Measurements from ENCODE around the gene CELF5. TPM values are rescaled to one million over a fixed set of nuclear protein-coding genes. Genes with fewer than 3 reads are reported as not detected.

Gene CELF5
- total and polyA plus RNA-seq, 10 of the 15 experiments (the other 5 are each of a cell fraction or from before 2014, with no cell fraction given), result 0.01 to 0.04 TPM; not detected in 8

DNA sequence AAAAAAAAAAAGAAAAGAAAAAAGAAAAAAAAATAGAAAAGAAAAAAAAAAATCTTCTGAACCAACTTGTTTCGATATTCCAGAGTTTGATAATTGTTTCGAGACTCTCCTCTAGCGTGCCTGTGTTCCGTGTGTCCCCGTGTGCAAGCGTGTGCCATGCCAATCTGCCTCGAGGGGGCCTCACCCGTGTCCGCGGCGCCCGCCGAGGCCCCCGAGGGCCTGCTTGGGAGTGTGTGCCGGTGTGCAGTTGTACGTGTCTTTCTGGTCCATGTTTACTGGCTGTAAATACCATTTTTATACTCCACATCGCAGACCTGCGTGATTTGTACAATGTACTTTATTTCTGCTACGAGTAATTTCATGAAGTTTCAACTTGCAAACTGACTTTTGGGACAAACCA lies 72.0 kb downstream of the CELF5 start:
- Histone ChIP-seq H3K4me2 (ENCODE audit: control insufficient read depth, insufficient read depth) (no peak overlapping the region), H3K27ac (ENCODE audit: control insufficient read depth, insufficient read depth) (no peak overlapping the region), H3K4me3 (no peak overlapping the region), H2AFZ (ENCODE audit: control insufficient read depth, low read depth, low read length) (no peak overlapping the region), H3K36me3 (ENCODE audit: control insufficient read depth in 2 of 2, insufficient read depth in 2 of 2, low read length in 1 of 2) (no peaks in the 10 kb centered on the region), H4K20me1 (ENCODE audit: control insufficient read depth, insufficient read depth) (no peaks in the 10 kb centered on the region), H3K9me3 (replicated peaks; ENCODE audit: control insufficient read depth, insufficient read depth, low read length) (no peaks in the 10 kb centered on the region; the same call in 2 of the 3 replicates), H3K4me1 (ENCODE audit: control insufficient read depth, insufficient read depth, low read length) (no peaks in the 10 kb centered on the region), H3K27me3 (replicated peaks in 1 of 2; ENCODE audit: control insufficient read depth in 2 of 2, insufficient read depth in 2 of 2, low read length in 1 of 2) (peaks cover 2 to 4% of the 10 kb centered on the region in 2 experiments; a peak in 3 of 4 replicates), H3K79me2 (ENCODE audit: control insufficient read depth, insufficient read depth, low read length) (no peaks in the 10 kb centered on the region), H3K9ac (ENCODE audit: control insufficient read depth, insufficient read depth, low read length) (no peak overlapping the region)
- no TSS peak for BruUV-seq (replicated peaks)
- intact Hi-C loops (cut with micrococcal nuclease; ENCODE audit: unreplicated experiment) (no loop called here), in situ Hi-C loops (cut with MboI) (no loop called here)
- FAIRE-seq, result no peak
- ChIA-PET RAD21 (ENCODE audit: unreplicated experiment) (interaction anchor here (0.7 kb wide), 1 partner anchor 111 kb away, joined by 5 read pairs; no protein-coding TSS in a partner anchor), CTCF (interaction anchor here (0.5 kb wide), 1 partner anchor 152 kb away, joined by 4 read pairs; no protein-coding TSS in a partner anchor), SMC1A (ENCODE audit: uncharacterized antibody, unreplicated experiment) (no interaction called here), POLR2A (no interaction called here)
- TF ChIP-seq RAD21 (IDR thresholded peaks at IDR 0.05; ENCODE audit: insufficient read depth, low read depth, low read length) (no peak), TCF3 (IDR thresholded peaks at IDR 0.05; ENCODE audit: borderline replicate concordance, insufficient read depth, low read depth, low read length) (no peak), GATAD2B (conservative IDR thresholded peaks at IDR 0.05; ENCODE audit: low read depth) (no peak), ZNF24 (IDR thresholded peaks at IDR 0.05) (no peak), ZNF622 (IDR thresholded peaks at IDR 0.05) (no peak), CHD1 (IDR thresholded peaks at IDR 0.05; ENCODE audit: low read depth, low read length) (no peak), CREB1 (IDR thresholded peaks at IDR 0.05; ENCODE audit: low read depth) (no peak), NRF1 (conservative IDR thresholded peaks at IDR 0.05; ENCODE audit: low read depth, low read length) (no peak), MTA2 (IDR thresholded peaks at IDR 0.05; ENCODE audit: low read depth) (no peak)
- DNase-seq (ENCODE audit: low read depth, low spot score), result no peak
- 52% methylated on average over 19 of the region's 19 CpGs for WGBS (ENCODE audit: insufficient coverage, insufficient replicate concordance, low lambda C conversion rate, missing lambda C conversion rate)
- ATAC-seq, result no peak
